GM10847 (cell line): ENCODE measurements around the gene INPP5A.

Experiments
- POLR2A ChIP-seq: IDR thresholded peaks from 2 replicates; pipeline ENCODE4 v1.6.1; 2011; ENCODE audit not compliant: insufficient read length; ENCODE audit errors: extremely low read depth

The INPP5A gene

DNA sequence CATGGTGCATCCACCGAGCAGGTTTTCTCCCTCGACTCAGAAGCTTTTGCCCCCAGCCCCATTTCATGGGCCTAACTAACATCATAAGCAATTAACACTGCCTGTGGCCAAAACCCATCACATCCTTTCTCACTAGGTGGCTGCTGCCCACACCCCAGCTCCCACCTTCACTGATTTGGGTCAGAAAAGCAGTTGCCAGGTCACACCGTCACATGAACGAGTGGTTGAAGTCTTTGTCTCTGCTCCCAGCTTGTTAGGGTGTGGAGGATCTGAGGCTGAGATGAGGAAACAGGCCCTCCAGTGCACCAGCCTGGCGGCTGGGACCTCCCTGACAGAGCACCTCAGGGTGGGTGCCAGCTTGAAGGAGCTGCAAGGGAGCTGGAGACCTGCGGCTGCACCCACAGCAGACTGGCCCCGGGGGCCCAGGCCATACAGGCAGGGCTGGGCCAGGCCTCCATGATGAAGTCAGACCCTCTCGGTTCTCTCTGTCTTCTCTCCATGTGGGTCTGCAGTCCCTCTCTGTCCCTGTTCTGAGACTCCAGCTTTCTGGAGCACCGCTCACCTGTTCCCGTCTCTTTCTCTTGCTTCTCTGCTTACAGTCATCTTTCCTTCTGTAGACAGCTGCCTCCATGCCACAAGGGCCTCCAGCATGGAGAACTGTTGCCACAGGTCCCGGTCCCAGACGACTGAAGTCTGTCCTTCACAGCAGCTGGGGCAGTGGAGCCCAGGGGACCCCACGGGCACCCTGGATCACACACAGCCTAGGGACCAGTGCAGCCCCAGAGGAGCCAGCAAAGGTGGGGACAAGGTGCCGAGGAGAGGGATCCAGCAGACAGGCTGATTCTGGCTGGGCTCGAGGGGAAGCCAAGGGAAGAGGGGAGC lies 13.8 kb upstream of the INPP5A start:
- TF ChIP-seq POLR2A = no peak

DNA sequence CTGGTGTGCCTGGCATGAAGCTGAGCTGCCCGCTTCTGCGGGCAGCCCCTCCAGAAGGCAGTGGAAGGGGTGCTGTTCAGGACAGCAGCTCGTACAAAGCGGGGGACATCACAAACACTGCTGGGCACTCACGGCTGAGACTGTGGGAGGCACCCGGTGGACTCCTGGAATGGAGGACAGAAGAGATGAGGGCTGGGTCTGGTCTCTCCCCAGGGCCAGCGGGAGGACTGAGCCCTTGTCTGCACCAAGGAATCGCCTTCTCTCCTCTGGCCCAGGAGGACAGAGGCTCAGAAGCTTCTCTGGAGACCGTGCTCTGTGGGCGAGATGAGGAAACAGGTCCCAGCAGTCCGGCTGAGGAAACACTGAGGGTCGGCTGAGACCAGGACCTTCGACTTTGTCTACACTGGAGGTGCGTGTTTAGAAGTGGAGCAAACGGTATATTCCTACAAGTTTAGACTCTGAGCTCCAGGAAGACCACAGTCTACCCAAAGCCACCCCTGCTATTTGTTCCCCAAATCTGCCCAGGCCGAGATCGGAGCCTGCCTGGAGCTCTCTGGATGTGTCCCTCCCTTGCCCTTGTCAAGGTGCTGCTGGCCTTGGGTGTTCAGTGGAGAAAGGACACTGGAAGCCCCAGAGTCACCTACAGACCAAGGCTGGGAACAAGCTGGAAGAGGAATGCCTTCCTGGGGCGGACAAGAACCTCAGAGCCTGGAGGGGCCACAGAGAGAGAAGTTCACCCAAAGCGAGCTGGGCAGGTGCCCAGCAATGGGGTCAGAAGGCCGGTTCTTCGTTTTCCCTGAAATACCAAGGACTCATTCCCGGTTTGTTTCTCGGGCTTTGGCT lies 12.9 kb upstream of the INPP5A start:
- TF ChIP-seq POLR2A = no peak

DNA sequence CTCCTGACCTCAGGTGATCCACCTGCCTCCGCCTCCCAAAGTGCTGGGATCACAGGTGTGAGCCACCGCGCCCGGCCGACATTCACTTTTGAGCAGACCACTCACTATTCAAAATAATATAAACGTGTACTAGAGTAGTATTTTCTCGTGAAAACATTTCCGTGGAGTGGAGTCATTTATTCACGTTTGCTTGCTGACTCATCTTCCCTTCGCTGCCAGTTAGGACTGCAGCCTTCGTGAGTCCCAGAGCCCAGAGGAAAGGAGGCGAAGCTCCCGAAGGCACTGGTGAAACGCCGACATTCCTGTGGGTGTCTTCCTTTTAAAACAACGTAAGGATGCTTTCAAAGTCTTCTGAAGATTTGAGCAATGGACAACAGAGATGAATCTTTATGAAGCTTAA lies 10.9 kb upstream of the INPP5A start:
- no peak for TF ChIP-seq POLR2A

DNA sequence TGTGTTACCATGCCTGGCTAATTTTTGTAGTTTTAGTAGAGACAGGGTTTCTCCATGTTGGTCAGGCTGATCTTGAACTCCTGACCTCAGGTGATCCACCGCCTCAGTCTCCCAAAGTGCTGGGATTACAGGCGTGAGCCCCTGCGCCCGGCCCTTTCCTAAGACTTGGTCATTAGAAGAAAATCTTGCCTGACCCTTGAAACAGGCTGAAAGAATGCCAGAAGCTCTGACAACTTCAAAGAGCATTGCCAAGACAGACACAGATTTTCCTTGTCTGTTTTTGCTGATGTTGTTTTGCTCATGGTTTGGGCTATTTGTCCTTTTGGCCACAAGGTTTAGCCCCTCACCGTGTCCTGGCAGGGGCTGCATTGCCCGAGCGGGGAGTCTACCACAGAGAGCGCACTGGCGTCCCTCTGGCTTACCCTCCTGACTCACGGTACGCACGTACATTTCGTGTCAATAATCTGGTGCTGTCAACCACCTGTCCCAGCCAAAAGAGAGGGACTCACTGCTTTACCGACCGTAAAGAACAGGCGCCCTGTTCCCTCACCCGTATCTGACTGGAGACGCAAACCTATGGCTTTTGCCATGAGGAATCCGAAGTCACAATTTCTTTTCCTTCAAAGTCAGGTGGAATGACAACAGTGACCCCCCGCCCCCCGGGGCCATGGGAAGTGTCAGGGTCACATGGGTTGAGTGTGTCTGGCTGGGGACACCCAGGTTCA lies 10.1 kb upstream of the INPP5A start:
- no peak for TF ChIP-seq POLR2A

DNA sequence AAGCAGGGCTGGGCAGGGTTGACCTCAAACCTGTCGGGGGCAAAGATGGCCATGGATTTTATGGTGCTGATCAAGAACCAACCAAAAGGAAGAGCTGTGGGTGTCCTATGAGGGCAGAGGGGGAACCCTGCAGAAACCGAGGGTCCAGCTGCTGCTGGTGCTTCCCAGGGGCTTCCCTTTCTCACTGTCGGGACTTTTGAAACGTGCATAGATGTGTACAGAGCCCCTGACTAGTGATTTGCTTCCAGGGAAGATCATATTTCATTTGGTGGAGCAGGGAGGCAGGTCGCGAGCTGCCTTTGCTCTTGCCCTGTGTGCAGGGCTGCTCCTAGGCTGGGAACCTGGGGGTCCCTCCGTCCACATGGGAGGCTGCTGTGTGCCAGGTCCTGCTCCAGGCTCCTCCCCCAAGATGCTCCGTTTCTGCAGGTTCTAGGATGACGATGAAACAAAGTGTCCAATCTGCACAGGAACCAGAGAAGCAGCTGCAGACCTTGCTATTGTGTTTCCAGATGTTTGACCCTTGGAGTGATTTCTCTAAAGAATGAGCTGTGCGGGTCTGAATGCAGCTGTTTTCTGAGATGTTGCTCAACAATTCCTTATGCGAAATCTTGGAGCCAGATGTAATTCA lies 9.4 kb upstream of the INPP5A start:
- no peak for TF ChIP-seq POLR2A

DNA sequence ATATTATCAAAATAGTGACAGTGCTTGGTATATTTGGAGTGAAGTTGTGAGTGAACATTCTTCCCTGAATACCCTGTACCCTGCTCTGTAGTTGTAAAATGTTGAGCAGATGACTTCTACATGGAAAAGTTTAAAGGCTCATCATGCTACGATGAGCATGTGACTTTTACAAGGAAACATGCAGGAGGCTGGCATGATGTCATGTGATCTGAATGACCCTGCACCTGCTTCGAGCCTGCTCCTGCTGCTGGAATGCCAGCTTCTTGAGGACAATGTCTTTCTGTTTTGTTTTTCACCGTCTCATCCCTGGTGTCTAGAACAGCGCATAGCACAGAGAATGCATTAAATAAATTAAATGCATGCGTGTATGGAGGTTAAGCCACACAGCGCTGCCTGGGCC lies 5.4 kb upstream of the INPP5A start:
- TF ChIP-seq POLR2A = no peak

DNA sequence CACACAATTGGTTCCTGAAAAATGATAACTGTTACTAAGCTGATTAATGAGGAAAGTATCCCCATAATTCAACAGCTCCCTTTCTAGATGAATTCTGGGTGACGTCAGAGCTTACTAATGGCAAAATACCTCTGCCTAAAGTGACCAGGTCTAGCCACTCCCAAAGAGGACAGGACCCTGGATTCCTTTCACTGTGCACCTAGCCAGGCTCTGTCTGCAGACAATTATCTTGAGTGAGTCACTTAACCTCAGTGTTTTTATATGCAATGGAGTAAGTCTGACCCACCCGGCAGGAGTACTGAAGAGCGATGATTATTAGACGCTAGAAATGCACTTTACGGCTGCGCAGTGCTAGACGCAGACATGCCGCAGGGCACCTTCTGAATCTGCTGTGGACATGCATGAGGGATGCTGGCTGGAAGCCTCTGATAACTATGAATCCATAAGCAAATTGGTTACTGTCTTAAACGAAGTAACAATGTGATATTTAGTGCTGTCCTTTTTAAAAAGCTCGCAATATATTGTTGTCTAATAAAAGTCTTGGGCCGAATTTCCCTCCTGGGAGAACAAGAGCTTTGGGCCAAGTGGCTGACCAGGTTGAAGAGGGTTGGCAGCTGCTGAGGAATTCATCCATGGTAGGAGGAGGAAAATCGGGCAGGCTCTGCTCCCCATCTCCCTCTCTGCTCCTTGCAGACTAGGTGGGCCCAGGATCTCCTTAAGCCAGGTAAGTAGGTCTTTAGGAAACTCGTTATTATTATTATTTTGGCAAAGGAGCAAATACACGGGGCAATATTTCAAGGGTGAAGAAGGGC lies 4.6 kb upstream of the INPP5A start:
- no peak for TF ChIP-seq POLR2A

DNA sequence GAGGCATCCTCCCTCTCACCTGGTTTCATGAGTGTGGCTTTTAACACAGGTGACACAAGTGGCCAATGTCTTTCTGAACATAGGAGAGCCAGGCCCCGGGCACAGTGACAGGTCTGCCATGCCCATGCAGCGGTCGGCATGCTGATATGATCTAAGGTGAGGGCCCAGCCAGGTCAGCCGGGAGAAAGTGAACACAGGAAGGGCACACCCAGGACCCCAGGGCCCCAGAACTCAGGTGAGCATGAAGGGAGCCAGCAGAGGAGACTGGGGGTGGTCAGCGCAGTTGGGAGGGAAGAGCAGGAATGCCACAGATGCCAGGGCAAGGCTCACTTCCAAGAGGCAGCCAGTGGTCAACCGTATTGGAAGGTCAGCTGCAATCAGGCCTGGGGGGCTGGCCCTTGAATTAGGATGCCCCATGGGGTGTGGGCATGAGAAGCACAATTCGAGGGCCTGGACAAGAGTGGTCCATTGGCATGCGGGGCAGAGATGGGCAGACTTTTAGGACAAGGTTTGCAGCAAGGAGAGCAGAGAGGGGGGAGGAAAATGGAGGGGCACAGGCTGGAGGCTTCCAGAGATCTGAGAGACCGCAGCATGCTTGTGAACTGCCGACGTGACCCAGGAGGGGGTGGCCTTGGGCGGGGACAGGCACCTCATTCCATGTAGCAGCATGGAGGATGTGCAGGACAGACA lies 3.9 kb upstream of the INPP5A start:
- TF ChIP-seq POLR2A = no peak

DNA sequence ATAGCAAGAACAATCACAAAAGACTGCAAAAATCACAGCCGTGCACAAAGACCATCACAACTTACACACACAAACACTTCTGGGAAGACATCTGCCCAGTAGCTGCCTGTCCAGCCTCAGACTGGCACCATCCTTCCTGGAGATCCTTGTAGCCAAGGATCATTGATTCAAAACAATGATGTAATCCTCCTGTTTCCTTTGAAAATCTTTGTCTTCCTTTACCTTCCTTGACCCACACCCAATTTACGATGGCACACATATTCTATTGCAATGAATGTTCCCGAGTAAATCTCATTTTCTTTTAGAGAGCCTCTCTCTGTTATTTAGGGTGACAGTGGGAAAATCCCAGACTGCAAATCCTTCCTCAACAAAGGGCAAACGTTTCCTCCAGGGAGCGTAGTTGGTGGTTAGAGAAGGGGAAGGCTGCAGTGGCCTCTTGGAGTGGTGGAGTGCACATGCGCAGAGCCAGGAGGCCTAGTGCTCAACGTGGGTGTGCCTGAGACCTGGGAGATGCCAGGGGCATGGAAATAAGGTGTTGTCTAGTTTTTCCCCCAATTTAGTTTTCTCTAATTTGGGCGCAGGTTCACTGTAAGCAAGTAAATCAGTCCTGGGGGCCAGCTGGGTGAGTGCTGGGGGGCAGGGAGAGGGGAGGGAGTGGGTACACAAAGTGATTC lies 3.1 kb upstream of the INPP5A start:
- TF ChIP-seq POLR2A = no peak

DNA sequence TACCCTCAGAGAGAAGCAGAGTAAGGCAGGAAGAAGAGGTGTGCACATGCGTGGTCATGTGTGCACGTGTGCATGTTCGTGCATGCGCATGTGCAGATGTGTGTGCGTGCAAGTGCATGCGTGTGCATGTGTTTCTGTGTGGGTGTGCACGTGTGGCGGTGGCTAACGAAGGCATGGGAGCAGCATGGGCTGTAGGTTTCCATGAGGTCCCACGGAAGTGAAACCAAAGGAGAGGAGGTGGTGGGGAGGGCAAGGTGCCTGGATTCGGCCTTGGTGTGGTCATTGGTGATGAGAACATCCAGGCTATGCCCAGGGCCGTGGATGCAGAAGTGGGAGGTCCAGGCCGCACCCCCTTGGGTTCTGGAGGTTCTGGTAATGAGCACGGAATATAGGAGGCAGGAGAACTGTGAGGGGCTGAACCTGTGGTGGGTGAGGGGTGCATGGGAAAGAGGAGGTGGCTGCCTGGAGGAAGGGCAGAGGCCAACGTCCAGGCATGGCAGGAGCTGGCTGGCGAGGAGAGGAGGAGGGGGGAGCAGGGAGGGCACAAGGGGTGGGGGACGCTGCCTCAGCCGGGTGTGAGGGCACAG lies 2.4 kb upstream of the INPP5A start:
- TF ChIP-seq POLR2A = no peak

DNA sequence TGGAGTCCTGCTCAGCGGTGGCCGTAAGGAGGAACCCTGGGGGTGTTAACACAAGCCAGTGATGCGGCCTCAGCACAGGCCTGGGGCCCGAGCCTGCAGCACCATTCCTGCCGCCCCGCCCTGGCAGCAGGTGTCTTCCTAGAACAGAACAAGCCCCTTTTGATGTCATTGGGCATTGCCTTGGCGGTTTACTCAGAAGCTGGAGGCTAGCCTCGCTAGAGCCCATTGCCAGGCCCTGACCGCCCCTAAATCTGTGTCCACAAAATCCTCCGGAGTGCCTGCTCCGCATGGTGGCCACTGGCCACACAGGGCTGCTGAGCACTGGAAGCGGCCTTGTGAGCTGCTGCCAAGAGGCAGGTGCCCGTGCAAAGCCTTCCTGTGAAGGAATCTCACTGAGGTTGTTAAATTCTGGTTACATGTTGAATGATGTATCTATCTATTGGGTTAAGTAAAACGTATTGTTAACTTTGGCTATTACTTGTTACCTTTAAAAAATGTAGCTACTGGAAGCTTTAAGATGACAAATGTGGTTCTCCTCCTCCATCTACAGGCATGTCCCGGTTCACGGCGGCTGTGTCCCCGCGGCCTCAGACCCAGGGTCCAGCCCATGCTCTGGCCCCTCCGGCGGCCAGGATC lies 1.2 kb upstream of the INPP5A start:
- TF ChIP-seq POLR2A = no peak
